HFF-Myc (cell line): ENCODE data around the gene BIN1.
A peak's percentile ranks its signal among the peaks of the same experiment; 100 is the strongest.

ENCODE experiments used
- DNase-seq: peaks from one replicate; pipeline ENCODE4 v3.0.0-alpha.2; 2011; ENCODE audit warnings: low read depth; ENCODE audit errors: extremely low read depth
- H3K4me3 ChIP-seq: replicated peaks from 2 replicates; pipeline ENCODE4 v1.5.1; 2011; ENCODE audit warnings: low read depth, mild to moderate bottlenecking, control low read depth, low read length
- CTCF ChIP-seq: IDR thresholded peaks from 2 replicates; pipeline ENCODE4 v1.5.1; 2012; ENCODE audit warnings: mild to moderate bottlenecking, low read depth, low read length, control low read depth; ENCODE audit errors: missing control alignments

BIN1 gene

DNA sequence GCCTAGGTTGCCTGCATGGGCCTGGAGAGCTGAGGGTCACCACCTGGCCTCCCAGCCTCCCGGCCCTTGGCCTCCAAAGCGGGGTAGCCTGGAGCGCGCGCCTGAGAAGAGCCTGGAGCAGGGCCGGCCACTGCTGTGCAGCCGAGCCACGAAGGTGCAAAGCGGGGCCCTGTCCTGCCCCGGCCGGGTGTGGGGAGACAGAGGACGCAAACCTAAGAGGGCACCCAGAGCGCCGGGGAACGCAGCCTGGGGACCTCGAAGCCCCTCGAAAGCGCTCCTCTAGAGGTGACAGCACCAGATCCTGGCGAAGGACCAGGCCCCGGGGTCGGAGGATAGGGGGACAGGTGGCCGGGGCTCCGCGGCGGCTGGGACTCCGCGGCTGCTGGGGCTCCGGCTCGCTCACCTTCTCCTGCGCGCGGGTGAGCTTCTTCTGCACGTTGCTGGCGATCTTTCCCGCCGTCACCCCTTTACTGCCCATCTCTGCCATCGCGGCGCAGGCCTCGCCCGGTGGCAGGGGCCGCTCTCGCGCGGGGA is 430 bp downstream of the BIN1 start:
- no peak for TF ChIP-seq CTCF
- DNase-seq, result no peak
- peak overlapping the region; percentile 92 for H3K4me3 ChIP-seq

DNA sequence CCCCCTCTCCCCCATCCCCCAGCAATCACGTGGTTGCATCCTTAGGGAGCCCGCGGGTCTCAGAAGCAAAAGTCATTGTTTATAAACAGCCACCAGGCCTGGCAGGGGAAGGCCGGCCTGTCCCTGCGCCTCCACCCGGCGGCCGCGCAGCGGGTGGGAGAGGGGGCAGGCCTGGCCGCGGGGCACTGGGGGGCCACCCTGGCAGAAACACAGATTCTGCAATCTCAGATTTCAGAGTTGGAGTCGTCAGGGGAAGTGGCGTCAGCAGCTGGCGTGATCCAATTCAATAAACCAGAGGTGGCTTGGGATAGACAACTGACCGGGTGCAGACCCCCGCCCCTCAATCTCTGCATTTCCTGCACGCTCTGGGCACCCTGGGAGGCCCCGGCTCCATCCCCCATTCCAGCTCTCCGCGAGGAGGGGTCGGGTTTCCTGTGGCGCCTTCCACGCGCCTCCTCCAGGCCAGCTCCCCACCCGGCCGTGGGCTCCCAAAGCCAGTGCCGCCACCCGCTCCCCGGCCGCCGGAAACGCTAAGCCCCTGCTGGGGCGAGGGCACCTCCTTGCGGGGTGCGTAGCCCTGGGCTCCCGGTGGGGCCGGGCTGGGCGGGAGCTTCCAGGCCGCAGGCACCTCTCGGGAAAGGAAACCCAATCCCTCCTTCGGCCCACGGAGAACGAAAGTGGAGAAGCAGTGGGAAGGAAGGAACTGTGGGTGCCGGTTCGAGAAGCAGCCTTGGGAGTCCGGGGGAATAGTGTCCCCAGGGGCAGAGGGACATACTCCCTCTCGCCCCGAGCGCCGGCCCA is 1.1 kb downstream of the BIN1 start:
- H3K4me3 ChIP-seq, result peak overlapping the region; percentile 92
- DNase-seq, result no peak
- TF ChIP-seq CTCF, result no peak

DNA sequence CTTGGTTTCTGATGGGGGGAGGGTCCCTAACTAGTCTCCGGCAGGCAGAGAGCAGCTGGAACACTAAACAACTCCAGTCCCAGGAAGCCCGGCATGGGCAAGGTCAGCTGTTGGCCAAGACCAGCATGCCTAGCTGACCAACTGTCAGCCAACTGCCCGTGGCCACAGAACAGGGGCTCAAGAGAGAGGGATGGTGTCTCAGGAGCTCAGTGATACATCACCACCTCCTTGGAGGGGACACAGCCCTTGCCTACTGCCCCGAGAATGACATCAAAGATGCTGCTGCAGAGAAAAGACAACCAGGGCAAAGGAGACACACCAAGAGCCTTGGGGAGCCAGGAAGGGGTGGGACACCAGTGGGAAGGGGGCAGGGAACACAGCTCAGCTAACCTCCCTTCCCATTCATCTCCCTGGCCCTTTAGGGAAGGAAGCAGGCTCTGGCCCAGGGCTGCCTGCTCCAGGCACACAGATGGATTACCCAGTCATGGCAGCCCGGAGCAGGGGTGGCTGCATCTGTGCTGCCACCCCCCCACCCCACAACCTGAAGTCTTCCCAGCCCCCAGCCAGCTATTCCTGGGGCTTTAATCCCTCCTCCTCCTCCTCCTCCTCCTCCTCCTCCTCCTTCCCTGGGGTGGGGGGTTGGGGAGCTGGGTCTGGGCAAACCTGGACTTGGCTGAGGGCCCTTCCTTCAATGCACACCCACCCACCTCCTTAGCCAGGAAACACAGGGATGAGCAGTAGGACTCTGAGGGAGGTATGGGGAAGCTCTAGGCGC is 1.9 kb downstream of the BIN1 start:
- DNase-seq, result no peak
- H3K4me3 ChIP-seq, result peak overlapping the region; percentile 92
- TF ChIP-seq CTCF, result no peak

DNA sequence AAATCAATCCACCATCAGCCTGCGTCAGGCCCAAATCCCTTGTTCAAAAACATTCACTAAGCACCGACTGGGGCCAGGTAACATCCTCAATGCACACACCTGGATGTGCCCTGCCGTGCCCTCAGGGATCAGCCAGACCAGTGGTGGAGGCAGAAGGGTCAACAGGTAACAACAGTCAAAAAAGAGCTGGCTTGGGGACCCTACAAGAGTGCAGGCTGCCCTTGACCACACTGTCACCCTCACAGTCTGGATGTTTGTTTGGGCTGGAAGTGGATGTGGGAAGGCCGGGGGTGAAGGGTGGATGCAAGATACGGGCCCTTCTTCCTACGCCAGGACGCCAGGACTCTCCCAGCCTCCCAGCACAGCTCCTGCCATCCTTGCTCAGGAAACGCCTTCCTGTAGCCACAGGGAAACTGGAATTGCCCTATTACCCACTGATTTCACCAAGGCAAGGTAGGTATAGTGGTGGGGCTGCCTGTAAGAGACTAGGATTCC is 2.7 kb downstream of the BIN1 start:
- no peak for DNase-seq
- no peak for TF ChIP-seq CTCF
- H3K4me3 ChIP-seq, result no peak overlapping the region

GRCh38 chr2:127103243-127104165 is 3.5 kb downstream of the BIN1 start:
- TF ChIP-seq CTCF, result no peak
- DNase-seq, result no peak
- H3K4me3 ChIP-seq, result no peak overlapping the region

DNA sequence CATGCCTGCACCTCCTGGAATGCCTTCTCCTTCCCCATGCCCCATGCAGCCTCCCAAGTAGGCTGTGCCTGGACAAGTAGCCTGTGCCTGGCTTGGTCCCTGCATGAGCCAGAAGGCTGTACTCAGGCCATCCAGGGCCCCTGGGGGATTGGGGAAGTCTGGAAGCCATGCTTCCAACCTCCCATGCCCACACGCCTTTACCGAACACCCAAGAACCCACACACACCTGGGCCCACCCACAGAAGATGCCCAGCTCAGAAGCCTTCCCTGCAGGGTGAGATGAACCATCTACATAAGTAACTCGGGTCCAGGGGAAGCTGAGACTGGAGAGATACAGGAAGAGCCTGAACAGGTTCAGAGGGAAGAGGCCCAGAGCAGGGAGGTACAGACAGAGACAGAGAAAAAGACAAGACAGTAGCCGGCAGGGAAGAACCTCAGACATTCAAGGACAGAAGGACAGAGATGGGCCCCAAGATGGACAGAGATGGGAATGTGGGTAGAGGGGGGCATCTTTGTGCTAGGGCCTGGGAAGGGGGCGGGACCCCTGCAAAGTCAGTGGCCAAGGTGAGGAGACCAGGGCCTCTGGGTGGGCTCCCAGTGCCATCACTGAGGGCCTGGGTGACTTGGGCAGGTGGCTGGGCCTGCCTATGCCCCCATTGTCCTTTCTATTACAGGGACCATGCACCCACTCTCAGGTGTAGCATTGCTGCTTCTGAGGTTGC is 4.3 kb downstream of the BIN1 start:
- H3K4me3 ChIP-seq, result no peak overlapping the region
- DNase-seq, result no peak
- no peak for TF ChIP-seq CTCF
